Hematopoietic multipotent progenitor cell treated with erythropoietin and hydrocortisone succinate and interleukin-3 and kit ligand, for 8 days (in vitro differentiated cells): ENCODE measurements around the gene ALPI.

ENCODE experiments used
- DNase-seq: peaks from one replicate; pipeline ENCODE4 v3.0.0-alpha.2; 2015

Gene ALPI

DNA sequence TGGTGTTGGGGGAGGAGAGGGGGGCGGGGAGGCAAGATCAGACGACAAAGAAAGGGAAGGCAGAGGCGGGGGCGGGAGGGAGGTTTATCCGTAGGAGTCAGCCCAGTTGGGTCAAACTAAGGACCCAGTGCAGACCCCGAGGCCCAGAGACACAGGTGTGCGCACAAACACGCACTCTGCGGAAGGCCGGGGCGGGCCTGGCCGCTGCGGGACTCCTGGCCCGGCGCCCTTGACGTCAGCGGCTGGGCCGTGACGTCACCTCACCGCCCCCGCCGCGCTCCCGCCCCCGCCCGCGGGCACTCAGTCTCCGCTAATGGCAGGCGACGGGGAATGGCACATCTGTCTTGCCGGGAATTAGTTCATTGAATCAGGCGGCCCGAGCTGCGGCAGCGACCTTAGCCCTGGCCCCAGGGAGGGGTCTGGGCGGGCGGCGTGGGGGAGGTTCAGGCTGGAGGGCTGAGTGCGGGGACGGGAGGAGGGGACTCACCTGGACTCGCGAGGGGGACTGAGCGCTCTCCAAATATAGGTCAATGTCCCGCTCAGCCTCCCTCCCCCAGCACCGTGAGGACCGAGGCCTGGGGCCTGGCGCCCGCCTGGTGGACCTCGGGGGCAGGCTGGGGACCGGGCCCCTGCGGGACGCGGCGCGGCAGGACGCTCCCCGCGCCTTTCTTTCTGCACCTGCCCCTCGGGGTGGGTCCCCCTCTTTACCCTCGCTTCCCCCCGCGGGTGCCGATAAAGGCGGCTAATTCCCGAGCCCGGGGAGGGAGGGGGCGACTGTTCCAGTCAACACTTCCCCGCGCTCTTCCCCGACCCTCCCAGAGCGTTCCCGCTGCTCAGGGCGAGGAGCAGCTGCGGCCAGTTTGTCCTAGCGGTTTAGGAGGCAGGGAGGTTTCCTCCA is 47.2 kb downstream of the ALPI start:
- DNase-seq = no peak

DNA sequence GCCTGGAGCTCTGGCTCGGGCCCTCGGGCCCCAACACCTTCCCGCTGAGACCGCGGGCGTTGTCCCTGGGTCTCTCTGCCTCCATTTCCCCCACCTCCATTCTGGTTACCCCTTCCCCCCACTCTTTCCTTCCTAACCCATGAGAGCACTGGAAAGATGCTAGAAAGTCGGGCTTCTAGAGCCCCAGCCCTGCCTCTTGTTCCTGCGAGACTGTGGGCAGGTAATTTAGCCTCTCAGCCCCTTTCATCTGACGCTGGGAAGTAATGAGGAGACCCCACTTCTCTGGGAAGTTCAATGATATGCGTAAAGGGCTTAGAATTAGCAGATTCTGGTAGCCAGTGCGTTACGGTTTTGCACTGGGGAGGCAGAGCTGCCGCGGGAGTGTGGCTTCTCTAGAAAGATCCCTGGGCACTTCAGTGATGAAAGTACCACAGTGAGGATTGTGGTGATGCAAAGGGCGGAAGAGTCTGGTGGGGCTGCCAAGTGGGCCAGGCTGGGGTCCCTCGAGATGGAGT is 47.9 kb downstream of the ALPI start:
- DNase-seq = no peak

DNA sequence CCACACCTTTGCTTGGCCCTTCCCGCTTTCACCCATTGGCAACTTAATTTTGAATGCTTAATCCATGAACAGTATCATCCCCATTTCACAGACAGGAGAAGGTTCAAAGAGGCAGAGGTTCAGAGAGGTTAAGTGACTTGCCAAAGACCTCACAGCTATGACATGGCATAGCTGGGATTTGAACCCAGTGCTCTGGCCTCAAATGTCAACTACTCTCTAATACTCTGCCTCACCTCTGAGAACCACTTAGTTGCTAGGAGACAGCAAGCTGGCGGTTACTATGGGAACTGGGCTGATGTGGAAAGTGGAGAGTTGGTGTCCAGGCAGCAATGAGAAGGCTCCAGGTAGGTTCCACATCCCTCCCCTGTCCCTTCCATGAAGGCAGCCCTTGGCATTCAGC is 48.5 kb downstream of the ALPI start:
- DNase-seq = no peak

DNA sequence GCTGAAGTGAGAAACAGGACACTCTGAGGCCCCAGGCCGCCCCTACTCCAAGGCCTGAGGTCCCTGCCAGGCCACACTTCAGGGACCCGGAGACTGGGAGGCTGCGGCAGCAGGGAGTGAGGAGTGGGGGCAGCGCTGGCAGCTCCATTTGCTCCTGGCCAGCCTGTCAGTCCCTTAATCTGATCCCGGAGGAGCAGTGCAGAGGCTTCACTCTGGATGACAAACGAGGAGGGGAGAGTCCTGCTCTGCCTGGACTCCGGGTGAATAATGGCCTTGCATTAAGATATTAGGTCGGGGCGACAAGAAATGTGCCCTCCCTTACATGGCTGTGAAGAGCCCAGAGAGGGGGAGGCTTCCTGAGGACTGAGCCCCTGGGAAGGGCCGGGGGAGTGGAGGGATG is 49.9 kb downstream of the ALPI start:
- no peak for DNase-seq

DNA sequence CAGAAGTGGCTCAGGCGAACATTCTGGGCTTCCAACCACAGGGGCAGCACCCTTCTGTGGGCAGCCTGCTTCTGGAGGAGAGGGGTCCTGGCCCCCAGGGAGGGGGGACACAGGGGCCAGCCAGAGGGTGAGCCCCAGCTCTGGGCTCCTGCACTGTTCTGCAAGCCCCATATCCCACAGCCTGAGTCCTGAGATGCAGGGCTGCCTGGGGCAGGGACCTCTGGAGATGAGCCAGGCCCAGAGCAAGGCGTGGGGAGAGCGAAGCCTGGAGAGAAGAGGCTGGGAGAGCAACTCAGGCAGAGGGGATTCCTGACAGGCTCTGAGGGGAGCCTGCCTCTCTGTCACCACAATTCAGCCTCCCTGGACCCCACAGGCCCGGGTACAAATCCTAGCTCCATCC is 50.8 kb downstream of the ALPI start:
- DNase-seq = no peak

DNA sequence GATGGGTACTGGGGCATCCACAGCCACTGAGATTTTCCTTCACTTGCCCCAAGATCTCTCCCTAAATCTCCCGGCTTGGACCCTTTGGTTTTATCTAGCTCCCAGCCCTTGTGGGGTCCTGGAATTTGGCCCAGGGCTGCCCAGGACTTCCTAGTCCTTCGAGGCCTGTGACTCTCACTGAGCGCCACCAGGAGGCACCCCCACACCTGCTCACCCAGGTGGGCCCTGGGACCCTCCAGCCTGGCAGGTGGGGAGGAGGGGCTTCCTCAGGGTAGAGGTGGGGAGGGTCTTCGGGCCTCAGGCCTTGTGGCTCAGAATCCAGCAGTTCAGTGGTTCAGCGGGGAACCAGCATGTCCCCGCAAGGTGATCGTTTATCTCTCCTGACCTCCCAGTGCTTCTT is 52.3 kb downstream of the ALPI start:
- no peak for DNase-seq
